GM12878 (cell line): Measurements from ENCODE around the gene ZSCAN5C. TPM values are rescaled to one million over a fixed set of nuclear protein-coding genes. Genes with fewer than 3 reads are reported as not detected.
"Not testable (repeated sequence)": the region's sequence is repeated elsewhere in the genome, so short reads cannot be mapped to it uniquely, and the experiment has no call there.

Source experiments
- ATAC-seq: fragments of 200-7000 bp; cut with Tn5 transposase; 3 replicates; pipeline ENCODE4 v1.9.1; 2020; ENCODE audit warnings: mild to moderate bottlenecking, moderate library complexity
- BruUV-seq: library from RNA; stranded (reverse); fragments of 400-500 nt; replicated peaks from 2 replicates; lab custom pipeline; 2021; lab: Mats Ljungman, UMichigan
- CTCF ChIA-PET: fragments of 300-600 bp; sonication (Branson Sonifier 250); formaldehyde crosslinking; extraction: SDS; loops from one replicate; lab custom pipeline; 2021; ENCODE audit warnings: inconsistent platforms; lab: Yijun Ruan, JAX
- POLR2A ChIA-PET: fragments of 350-600 bp; formaldehyde crosslinking; extraction: SDS; loops from one replicate; lab custom pipeline; 2021; ENCODE audit warnings: inconsistent platforms; lab: Charles Lee
- RAD21 ChIA-PET: fragments of 300-600 bp; sonication (Branson Sonifier 250); formaldehyde crosslinking; loops from one replicate; lab custom pipeline; 2023; ENCODE audit warnings: antibody characterized with exemption; ENCODE audit not compliant: unreplicated experiment; lab: Charles Lee
- SMC1A ChIA-PET: fragments of 300-600 bp; sonication (Branson Sonifier 250); formaldehyde crosslinking; loops from one replicate; lab custom pipeline; 2023; ENCODE audit not compliant: unreplicated experiment, uncharacterized antibody; lab: Charles Lee
- DNase-seq: peaks from one replicate; pipeline ENCODE4 v3.0.0-alpha.2; 2011; ENCODE audit warnings: low read depth, low spot score
- FAIRE-seq: peaks from 3 replicates; lab custom pipeline; 2011; peaks lifted over from hg19 to GRCh38; lab: Jason Lieb, UNC
- H2AFZ ChIP-seq: 2 replicates; pipeline ENCODE4 v1.6.0; 2011; ENCODE audit warnings: low read depth, low read length, control low read depth; ENCODE audit not compliant: control insufficient read depth
- H3K27ac ChIP-seq: 2 replicates; pipeline ENCODE4 v1.5.1; 2011; ENCODE audit warnings: control low read depth; ENCODE audit not compliant: control insufficient read depth, insufficient read depth
- H3K27me3 ChIP-seq, 2 experiments: replicated peaks in 1 of 2; 2 replicates each; pipeline versions ENCODE4 v1.6.0 to v1.6.1; 2011; ENCODE audit warnings: low read length in 1 of 2; ENCODE audit not compliant: control insufficient read depth in 2 of 2, insufficient read depth in 2 of 2
- H3K36me3 ChIP-seq, 2 experiments: 2 replicates each; pipeline ENCODE4 v1.5.1; 2011; ENCODE audit warnings: low read length in 1 of 2; ENCODE audit not compliant: control insufficient read depth in 2 of 2, insufficient read depth in 2 of 2
- H3K4me1 ChIP-seq: 2 replicates; pipeline ENCODE4 v1.6.1; 2011; ENCODE audit warnings: mild to moderate bottlenecking, low read length, moderate library complexity, mixed read lengths; ENCODE audit not compliant: control insufficient read depth, insufficient read depth
- H3K4me2 ChIP-seq: 2 replicates; pipeline ENCODE4 v1.6.0; 2011; ENCODE audit warnings: control low read depth; ENCODE audit not compliant: control insufficient read depth, insufficient read depth
- H3K4me3 ChIP-seq: fragments of 200-600 bp; sonication (generic); 2 replicates; pipeline ENCODE4 v1.5.1; 2016
- H3K79me2 ChIP-seq: 2 replicates; pipeline ENCODE4 v1.6.0; 2011; ENCODE audit warnings: low read length; ENCODE audit not compliant: control insufficient read depth, insufficient read depth
- H3K9ac ChIP-seq: 2 replicates; pipeline ENCODE4 v1.8.0; 2011; ENCODE audit warnings: low read length, control low read depth, mixed read lengths; ENCODE audit not compliant: control insufficient read depth, insufficient read depth
- H3K9me3 ChIP-seq: replicated peaks from 3 replicates; pipeline ENCODE4 v1.5.1; 2011; ENCODE audit warnings: mild to moderate bottlenecking, low read length; ENCODE audit not compliant: control insufficient read depth, insufficient read depth
- H4K20me1 ChIP-seq: 2 replicates; pipeline ENCODE4 v1.6.0; 2011; ENCODE audit not compliant: control insufficient read depth, insufficient read depth
- ATF7 ChIP-seq: fragments of 450-650 bp; IDR thresholded peaks from 2 replicates; pipeline ENCODE4 v1.6.1; 2016; ENCODE audit warnings: low read depth, mild to moderate bottlenecking
- BACH1 ChIP-seq: fragments of 450-650 bp; IDR thresholded peaks from 2 replicates; pipeline ENCODE4 v1.6.1; 2017; ENCODE audit warnings: mild to moderate bottlenecking, borderline replicate concordance
- BCL11A ChIP-seq: IDR thresholded peaks from 2 replicates; pipeline ENCODE4 v1.6.1; 2011; ENCODE audit warnings: low read depth, low read length
- CBFB ChIP-seq: IDR thresholded peaks from 2 replicates; pipeline ENCODE4 v1.6.1; 2016; ENCODE audit warnings: antibody characterized with exemption, low read depth
- CBX5 ChIP-seq: sonication (generic); IDR thresholded peaks from 2 replicates; pipeline ENCODE4 v1.6.1; 2016; ENCODE audit warnings: low read depth, moderate library complexity, mild to moderate bottlenecking, inconsistent platforms
- DPF2 ChIP-seq: fragments of 450-650 bp; IDR thresholded peaks from 2 replicates; pipeline ENCODE4 v1.6.1; 2017; ENCODE audit warnings: mild to moderate bottlenecking
- ETV6 ChIP-seq, 2 experiments: fragments of 450-650 bp in 1 of 2; IDR thresholded peaks in 1 of 2; conservative IDR thresholded peaks in 1 of 2; 2 replicates each; pipeline ENCODE4 v1.6.1; 2014; ENCODE audit warnings: antibody characterized with exemption in 1 of 2, borderline replicate concordance in 1 of 2, low read depth in 1 of 2, mild to moderate bottlenecking in 1 of 2, moderate library complexity in 1 of 2
- FOXM1 ChIP-seq: IDR thresholded peaks from 2 replicates; pipeline ENCODE4 v1.6.1; 2012; ENCODE audit warnings: low read depth, mild to moderate bottlenecking, inconsistent platforms, low read length, moderate library complexity
- IKZF1 ChIP-seq: fragments of 450-650 bp; conservative IDR thresholded peaks from 2 replicates; pipeline ENCODE4 v1.6.1; 2017; ENCODE audit warnings: antibody characterized with exemption, mild to moderate bottlenecking
- KAT2A ChIP-seq: conservative IDR thresholded peaks from 2 replicates; pipeline ENCODE4 v1.6.1; 2011; ENCODE audit warnings: low read depth, low read length; ENCODE audit not compliant: control insufficient read depth
- MTA3 ChIP-seq: IDR thresholded peaks from 2 replicates; pipeline ENCODE4 v1.6.1; 2012; ENCODE audit warnings: low read length, inconsistent platforms, borderline replicate concordance
- NRF1 ChIP-seq: conservative IDR thresholded peaks from 2 replicates; pipeline ENCODE4 v1.6.1; 2011; ENCODE audit warnings: mild to moderate bottlenecking, low read depth, low read length, improper control_type of control experiment
- POLR2A ChIP-seq: IDR thresholded peaks from 2 replicates; pipeline ENCODE4 v1.6.1; 2011; ENCODE audit warnings: low read depth, mild to moderate bottlenecking, low read length
- RUNX3 ChIP-seq: IDR thresholded peaks from 2 replicates; pipeline ENCODE4 v1.6.1; 2012; ENCODE audit warnings: low read length, inconsistent platforms
- SREBF2 ChIP-seq: IDR thresholded peaks from 2 replicates; pipeline ENCODE4 v1.6.1; 2012; ENCODE audit warnings: mild to moderate bottlenecking, low read length
- STAT1 ChIP-seq: fragments of 450-650 bp; conservative IDR thresholded peaks from 2 replicates; pipeline ENCODE4 v1.6.1; 2014; ENCODE audit warnings: antibody characterized with exemption, mild to moderate bottlenecking
- TCF7 ChIP-seq: IDR thresholded peaks from 2 replicates; pipeline ENCODE4 v1.6.1; 2014; ENCODE audit warnings: antibody characterized with exemption, borderline replicate concordance
- ZNF274 ChIP-seq: IDR thresholded peaks from one replicate; pipeline ENCODE4 v1.8.0; 2011; ENCODE audit not compliant: insufficient read length, insufficient read depth
- WGBS: methylation state at CpG from one replicate; pipeline ENCODE4 v1.1.6; 2016; ENCODE audit warnings: low lambda C conversion rate; ENCODE audit not compliant: insufficient replicate concordance, insufficient coverage; ENCODE audit errors: missing lambda C conversion rate; 5-methylcytosine and 5-hydroxymethylcytosine counted together
- in situ Hi-C: fragments of 300-500 bp; cut with MboI; formaldehyde crosslinking; loops from 9 replicates; pipeline ENCODE4 v1.14.3; 2018; ENCODE audit warnings: mixed read lengths
- intact Hi-C: fragments of 100-400 bp; cut with micrococcal nuclease; formaldehyde crosslinking; loops from one replicate; pipeline ENCODE4 v1.14.2; 2022; ENCODE audit not compliant: unreplicated experiment
- polyA plus RNA-seq, 11 experiments: library from polyadenylated mRNA; depleted of rRNA in 4 of 11; unstranded in 6 of 11; stranded (reverse) in 5 of 11; fragments of >200 nt; fragmentation: Nextera tagmentation in 4 of 11; fragmentation: Illumina TruSeq in 1 of 11; extraction: Ambion mirVana in 4 of 11; extraction: Trizol in 1 of 11; gene quantifications; 1 replicate in 1 of 11; 2 replicates in 10 of 11; pipeline versions ENCODE4 v1.2.1 to v1.2.3, GENCODE V29; 2011 to 2016; ENCODE audit warnings: inconsistent platforms in 2 of 11, missing spikeins in 2 of 11, low read depth in 1 of 11
- total RNA-seq, 4 experiments: library from RNA; depleted of rRNA in 3 of 4; stranded (reverse); fragments of >200 nt in 3 of 4; fragmentation: Illumina TruSeq in 1 of 4; extraction: Trizol in 1 of 4; gene quantifications; 2 replicates each; pipeline versions ENCODE4 v1.2.1 to v1.2.3, GENCODE V29; 2013 to 2021

Gene ZSCAN5C
- total and polyA plus RNA-seq, 10 of the 15 experiments (the other 5 are each of a cell fraction or from before 2014, with no cell fraction given): not detected

GRCh38 chr19:56218961-56219360, 16.9 kb downstream of the ZSCAN5C start:
- Histone ChIP-seq H3K9me3 (no peaks in the 10 kb centered on the region), H3K27me3 (no peaks in the 10 kb centered on the region), H3K4me3 (no peak overlapping the region), H3K4me2 (no peak overlapping the region), H3K36me3 (no peaks in the 10 kb centered on the region; a peak in 1 of 4 replicates), H3K9ac (no peak overlapping the region), H3K27ac (no peak overlapping the region), H3K79me2 (no peaks in the 10 kb centered on the region), H3K4me1 (no peaks in the 10 kb centered on the region), H4K20me1 (no peaks in the 10 kb centered on the region), H2AFZ (no peak overlapping the region)
- POLR2A ChIA-PET: no interaction called here
- no peak for DNase-seq
- TF ChIP-seq CBX5: no peak
- no peak for TF ChIP-seq RUNX3
- no peak for TF ChIP-seq TCF7
- no peak for TF ChIP-seq MTA3
- no peak for TF ChIP-seq SREBF2
- TF ChIP-seq ATF7: no peak
- TF ChIP-seq ETV6 (conservative IDR thresholded peaks at IDR 0.05 in 1 of 2, IDR thresholded peaks at IDR 0.05 in 1 of 2; ENCODE audit: borderline replicate concordance in 1 of 2, low read depth in 1 of 2): no peak
- no peak for TF ChIP-seq CBFB
- no peak for TF ChIP-seq DPF2
- no peak for TF ChIP-seq STAT1
- TF ChIP-seq POLR2A: no peak
- TF ChIP-seq BCL11A: no peak
- no peak for TF ChIP-seq NRF1
- no peak for TF ChIP-seq IKZF1
- no peak for TF ChIP-seq KAT2A
- TF ChIP-seq FOXM1: no peak
- TF ChIP-seq ZNF274: no peak
- TF ChIP-seq BACH1: no peak
- intact Hi-C loops (no loop called here), in situ Hi-C loops (no loop called here)
- no peak for ATAC-seq
- RAD21 ChIA-PET: no interaction called here
- SMC1A ChIA-PET: no interaction called here
- BruUV-seq: no TSS peak
- 47% methylated on average over 10 of the region's 10 CpGs for WGBS
- CTCF ChIA-PET: interaction anchor here (1.2 kb wide), 1 partner anchor 34 kb away, joined by 3 read pairs; no protein-coding TSS in a partner anchor
- no peak for FAIRE-seq

- intact Hi-C loops, POLR2A ChIA-PET: not testable (repeated sequence)
Measured at GRCh38 chr19:56221442-56221841, 19.4 kb downstream of the ZSCAN5C start.

More at GRCh38 chr19:56221442-56221841, 19.4 kb downstream of the ZSCAN5C start:
- WGBS: 71% methylated on average over 9 of the region's 9 CpGs
- DNase-seq, RAD21 ChIA-PET, H3K4me1 ChIP-seq, H3K36me3 ChIP-seq, CTCF ChIA-PET, H3K4me2 ChIP-seq, in situ Hi-C loops, FAIRE-seq, H4K20me1 ChIP-seq, H3K27me3 ChIP-seq, H3K27ac ChIP-seq, H2AFZ ChIP-seq, BruUV-seq, ATAC-seq, H3K4me3 ChIP-seq, H3K9ac ChIP-seq, SMC1A ChIA-PET, H3K79me2 ChIP-seq, H3K9me3 ChIP-seq: not testable (repeated sequence)
